Activated gamma-delta T cell (primary cell): Measurements from ENCODE around the gene KIF6.

Source experiments
- DNase-seq: peaks from one replicate; lab custom pipeline; 2025; lab: John Stamatoyannopoulos, UW

Gene KIF6

DNA sequence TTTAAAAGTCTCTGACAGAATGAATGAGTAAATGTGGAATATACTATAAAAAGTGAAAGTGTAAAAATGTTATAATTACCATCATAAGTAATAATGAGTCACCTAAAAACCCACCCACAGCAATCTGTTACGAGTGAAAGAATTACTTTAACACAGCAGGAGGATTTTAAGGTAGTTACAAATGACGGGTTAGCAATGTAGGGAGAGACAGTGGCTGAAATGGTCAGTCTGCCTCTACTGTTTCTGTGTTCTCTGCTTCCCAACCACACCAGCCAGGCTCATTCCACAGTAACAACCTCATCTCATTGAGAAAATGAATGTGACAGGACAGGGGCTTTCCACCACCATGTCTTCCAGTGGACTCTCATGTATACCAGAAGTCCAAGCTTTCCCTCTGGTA lies 278.3 kb downstream of the KIF6 start:
- DNase-seq = no peak

DNA sequence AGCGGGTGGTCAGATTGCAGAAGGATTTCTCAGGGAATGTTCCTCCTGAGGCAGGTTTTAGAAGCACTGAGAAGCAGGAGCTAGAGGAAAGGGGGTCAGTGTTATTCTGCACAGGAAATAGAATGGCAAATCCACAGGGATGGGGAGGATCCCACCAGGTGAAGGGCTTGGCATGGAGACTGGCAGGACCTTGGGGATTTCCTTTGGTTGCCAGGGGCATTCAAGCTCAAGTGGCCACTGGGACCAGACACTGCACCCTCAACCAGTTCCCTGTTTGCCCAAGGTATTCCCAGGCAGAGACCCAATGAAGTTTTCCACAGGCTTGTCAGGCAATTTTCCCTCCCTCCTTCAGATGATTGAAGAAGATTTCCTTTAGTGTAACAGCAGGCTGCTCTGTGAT lies 279.5 kb downstream of the KIF6 start:
- DNase-seq = no peak

- DNase-seq = no peak
Observed at GRCh38 chr6:39444479-39445019, 280.7 kb downstream of the KIF6 start.

GRCh38 chr6:39441986-39442385 lies 283.2 kb downstream of the KIF6 start:
- DNase-seq = no peak

- no peak for DNase-seq
Observed at GRCh38 chr6:39441301-39441700, 283.9 kb downstream of the KIF6 start.

DNA sequence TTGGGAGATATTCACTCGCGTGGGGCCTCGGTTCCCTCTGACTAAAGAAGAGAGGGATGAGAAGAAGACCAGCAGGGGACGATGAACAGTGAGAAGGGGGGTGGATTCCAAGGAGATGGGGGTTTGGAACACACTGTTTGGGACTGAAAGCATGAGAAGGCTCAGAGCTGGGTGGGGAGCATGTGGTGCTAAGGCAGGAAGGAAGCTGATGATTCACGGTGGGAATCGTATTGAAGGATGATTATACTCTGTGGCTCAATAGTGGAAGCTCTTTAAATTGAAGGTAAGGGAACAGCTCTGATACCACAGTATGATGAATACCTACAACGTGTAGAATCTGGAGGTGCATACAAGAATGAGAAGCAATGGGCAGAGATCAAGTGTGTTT lies 285.2 kb downstream of the KIF6 start:
- DNase-seq = no peak

- DNase-seq = no peak
Observed at GRCh38 chr6:39439342-39440038, 285.7 kb downstream of the KIF6 start.

DNA sequence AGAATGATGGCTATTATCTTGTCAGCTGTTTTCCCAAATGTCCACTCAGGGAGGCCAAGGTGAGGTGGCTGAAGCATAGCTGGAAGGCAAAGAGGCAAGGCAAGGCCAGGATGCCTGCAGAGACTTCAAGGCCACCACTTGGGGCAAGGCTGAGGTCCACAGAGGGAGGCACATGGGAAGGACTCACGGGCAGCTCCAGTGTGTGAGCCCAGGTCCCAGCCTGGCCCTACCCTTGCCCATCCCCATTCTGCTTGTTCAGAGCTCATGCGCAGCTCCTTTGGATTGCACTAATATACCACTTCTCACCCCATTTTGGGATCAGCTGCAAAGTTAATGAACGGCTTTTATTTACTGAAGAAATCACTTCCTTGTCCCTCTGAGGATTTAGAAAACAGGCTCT lies 291.6 kb downstream of the KIF6 start:
- no peak for DNase-seq

DNA sequence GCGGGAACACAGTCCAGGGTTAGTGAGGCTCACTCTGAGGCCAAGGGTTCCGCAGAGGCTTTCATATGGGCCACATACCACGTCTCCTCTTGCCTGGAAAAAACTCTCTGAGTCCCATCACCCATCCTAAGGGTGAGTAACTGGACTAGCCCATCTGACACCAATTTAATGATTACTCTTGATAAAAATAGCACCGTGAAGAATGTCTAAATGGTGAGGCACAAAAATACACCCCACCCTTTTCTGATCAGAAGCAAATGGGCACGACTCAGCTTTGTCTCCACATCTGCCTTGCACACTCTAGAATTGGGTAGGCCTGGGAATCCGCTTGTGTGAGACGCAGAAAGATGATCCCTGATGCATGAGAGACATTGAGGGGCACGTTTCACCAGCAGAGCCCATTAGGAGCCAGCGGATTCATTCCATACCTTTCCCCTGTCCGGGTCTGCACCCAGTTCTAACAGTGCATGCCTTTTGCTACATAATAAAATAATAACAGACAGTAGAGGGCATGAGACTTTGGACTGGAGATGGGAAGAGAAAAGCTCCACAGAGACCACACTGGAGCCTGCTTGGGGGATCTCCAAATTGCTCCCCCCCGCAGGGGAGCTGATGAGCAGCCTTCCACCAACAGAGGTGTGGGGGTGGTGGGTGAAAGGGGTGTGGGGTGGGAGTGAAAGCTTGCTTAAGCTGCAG lies 292.7 kb downstream of the KIF6 start:
- DNase-seq = no peak

DNA sequence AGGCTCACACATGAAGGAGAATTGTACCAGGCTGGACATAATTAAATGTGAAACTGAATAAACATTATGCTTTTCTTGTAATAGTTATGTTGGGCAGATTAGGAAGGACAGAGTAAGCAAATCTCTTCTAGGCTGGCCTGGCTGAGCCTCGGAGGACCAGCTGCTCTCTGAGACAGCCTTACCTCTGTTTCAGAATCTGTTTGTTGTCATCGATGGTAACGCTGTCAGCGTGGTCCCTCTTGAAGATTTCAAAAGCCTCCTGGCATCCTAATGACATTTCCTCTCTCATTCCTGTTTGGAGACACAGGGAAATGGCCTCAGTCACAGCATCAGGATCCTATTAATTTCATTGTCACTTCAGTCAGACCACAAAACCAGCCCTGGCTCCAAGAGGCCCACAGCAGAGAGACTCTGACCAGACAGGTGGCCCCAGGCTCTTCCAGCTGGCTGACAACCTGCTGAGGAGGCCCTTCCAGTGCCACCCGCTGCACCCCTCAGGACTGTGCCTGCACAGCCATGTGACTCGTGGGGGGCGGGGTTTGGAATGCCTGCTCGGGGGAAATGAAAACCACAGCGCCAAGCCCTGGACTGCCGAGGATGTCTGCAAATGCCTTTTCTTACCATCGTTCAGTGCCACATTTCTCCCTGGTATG lies 294.2 kb downstream of the KIF6 start:
- DNase-seq = no peak

DNA sequence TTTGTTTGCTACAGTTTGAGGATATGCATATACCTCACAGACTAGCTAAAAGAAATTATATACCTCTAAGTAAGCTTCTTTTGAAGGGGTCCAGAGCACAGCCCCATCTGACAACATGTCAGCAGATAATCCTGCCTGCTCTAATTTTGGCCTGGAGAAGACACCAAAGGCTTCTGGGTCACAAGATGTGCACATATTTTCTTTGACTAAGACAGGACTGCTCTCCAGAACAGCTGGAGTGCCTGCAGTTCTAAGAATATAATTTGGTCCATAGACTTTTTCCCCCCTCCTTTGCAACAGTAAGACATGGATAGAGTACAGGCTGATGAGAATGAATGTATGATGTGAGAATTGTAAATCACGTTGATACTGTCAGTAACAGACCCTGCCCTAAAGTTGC lies 294.8 kb downstream of the KIF6 start:
- no peak for DNase-seq

DNA sequence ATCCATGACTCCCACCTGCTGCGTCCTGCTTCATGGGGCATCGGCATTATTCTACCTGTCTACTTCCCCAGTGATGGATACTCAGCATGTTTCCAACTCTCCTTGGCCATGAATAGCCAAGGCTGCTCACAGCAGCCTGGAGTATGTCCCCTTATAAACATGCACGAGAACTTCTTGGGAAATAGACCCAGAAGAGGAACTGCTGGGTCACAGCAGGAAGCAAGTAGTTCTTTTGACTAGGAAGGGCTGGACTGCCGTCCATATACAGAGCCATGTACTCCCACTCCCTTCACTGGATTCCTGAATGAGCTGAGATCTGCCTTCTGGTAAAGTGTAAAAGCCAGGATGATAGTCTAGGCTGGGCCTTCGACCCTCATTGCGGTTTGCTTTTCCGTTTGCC lies 296.4 kb downstream of the KIF6 start:
- no peak for DNase-seq

DNA sequence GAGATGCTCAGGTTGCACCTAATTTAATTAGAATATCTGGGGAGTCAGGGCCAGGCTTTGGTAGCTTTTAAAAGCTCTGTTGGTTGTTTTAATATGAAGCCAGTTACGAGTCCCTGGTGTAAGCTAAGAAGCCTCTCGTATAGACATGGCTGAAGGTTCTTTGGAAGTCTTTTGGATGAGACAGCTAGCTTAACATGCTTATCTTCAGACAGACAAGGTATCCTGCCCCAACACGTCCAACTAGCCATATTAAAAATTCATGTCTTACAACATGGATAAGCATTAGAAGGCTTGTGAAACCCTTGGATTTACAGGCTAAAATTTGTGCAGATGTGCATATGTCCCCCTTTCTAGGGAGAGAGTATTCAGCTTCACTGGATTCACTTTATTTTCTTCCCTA lies 297.1 kb downstream of the KIF6 start:
- DNase-seq = no peak

- no peak for DNase-seq
Observed at GRCh38 chr6:39426073-39426456, 299.1 kb downstream of the KIF6 start.

DNA sequence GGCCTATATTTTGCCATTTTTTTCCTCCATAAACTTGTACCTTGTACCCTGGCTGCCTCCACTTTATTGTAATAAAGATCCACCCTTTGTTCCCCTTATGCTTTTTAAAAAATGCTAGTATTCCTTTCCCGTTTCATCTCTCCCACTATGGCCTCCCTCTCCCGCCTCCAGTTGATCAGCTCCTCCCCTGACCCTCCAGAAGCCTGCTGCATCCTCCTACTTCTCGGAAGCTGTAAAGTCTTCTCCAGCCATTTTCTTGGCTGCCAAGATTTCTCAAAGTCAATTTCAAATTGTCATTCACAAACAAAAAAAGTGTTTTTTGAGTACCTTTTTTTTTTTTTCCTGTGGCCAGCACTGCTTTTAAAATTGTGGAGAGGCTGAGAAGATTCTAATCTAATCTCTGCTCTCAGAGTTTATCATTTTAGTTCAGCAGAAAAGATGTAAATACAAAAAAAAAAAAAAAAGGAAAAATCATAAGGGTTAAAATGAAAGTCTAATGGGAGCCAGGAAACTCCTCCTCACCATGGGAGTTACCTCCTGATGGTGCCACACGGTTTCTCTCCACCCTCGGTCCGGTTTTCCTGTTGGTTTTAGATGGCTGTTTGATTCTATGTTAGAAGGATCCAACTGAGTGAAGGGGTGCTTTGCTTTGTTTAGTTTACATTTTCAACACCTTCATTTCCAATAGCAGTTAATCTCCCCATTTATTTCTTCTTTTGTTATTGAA lies 299.7 kb downstream of the KIF6 start:
- DNase-seq = no peak

- DNase-seq = no peak
Observed at GRCh38 chr6:39424831-39425230, 300.4 kb downstream of the KIF6 start.

GRCh38 chr6:39422238-39422637 lies 303.0 kb downstream of the KIF6 start:
- DNase-seq = no peak

GRCh38 chr6:39421383-39422225 lies 303.6 kb downstream of the KIF6 start:
- DNase-seq = no peak

GRCh38 chr6:39420300-39421265 lies 304.6 kb downstream of the KIF6 start:
- DNase-seq = no peak

DNA sequence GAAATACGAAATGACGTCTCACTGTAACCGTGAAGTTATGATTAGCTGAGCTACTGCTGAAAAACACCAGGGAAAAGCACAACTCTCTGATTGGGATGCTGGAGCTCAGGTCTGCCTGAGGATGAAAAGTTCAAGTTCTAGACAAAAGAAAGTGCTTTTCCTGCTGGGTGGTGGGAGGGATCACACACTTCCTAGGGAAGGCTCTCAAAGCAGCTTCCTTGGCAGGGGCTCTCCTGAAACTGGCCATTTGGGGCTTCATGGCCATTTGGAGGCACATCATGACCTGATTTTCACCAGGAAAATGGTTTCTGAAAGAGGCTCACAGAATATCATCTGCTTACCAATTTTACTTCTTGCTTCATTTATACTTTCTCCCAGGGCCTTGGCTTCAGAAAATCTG lies 305.6 kb downstream of the KIF6 start:
- DNase-seq = no peak
